ENCODE measurements around the gene THOC5.
"Not testable (repeated sequence)": the region's sequence is repeated elsewhere in the genome, so short reads cannot be mapped to it uniquely, and the experiment has no call there.

Gene THOC5

DNA sequence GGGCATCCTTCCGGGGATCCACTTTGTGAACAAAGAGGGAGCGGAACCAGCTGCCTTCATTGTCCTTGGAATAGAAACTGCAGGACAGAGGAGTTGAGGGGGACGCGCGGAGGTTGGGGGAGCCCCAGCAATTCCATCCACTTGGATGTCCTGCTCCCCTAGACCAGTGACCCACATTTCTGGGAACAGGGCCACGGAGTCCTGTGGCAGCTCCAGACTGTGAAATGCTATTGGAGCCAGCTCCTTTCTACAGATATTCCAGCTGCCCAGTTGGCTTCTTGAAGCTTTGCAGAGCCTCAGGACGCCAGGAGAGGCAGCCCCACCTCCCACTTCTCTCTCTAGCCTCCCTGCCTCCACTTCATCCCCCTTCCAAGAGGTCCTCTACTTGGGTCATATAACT lies 16.9 kb upstream of the THOC5 start:
- DNase-seq (ENCODE audit: low read depth): no peak
- H3K4me3 ChIP-seq (ENCODE audit: low read length): no peak overlapping the region
- TF ChIP-seq, protein P1, sequence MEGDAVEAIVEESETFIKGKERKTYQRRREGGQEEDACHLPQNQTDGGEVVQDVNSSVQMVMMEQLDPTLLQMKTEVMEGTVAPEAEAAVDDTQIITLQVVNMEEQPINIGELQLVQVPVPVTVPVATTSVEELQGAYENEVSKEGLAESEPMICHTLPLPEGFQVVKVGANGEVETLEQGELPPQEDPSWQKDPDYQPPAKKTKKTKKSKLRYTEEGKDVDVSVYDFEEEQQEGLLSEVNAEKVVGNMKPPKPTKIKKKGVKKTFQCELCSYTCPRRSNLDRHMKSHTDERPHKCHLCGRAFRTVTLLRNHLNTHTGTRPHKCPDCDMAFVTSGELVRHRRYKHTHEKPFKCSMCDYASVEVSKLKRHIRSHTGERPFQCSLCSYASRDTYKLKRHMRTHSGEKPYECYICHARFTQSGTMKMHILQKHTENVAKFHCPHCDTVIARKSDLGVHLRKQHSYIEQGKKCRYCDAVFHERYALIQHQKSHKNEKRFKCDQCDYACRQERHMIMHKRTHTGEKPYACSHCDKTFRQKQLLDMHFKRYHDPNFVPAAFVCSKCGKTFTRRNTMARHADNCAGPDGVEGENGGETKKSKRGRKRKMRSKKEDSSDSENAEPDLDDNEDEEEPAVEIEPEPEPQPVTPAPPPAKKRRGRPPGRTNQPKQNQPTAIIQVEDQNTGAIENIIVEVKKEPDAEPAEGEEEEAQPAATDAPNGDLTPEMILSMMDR (conservative IDR thresholded peaks at IDR 0.05; ENCODE audit: low read depth, low read length): no peak

DNA sequence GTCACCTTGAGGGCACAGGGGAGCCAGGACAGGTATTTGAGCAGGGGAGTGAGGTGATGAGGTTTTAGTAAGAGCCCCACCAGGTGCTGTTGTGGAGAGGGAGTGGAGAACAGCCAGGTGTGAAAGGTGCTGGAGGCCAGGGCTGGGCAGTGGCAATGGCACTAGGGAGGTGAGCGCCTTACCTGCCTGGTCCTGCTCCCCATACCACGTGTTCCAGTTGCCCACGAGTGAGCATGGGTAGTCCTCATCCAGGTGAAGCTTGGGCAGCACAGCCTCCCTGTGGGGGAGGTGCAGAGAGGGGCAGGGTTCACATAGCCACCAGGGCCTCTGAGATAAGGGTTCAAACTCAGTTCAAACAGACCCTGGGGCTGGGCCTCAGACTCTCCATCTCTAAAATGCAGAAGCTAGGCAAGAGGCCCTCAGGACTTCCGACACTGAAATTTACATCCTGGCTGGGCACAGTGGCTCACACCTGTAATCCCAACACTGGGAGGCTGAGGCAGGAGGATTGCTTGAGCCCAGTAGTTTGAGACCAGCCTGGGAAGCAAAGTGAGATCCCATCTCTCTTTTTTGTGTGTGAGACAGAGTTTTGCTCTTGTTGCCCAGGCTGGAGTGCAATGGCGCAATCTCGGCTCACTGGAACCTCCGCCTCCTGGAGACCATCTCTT lies 15.6 kb upstream of the THOC5 start:
- no peak for DNase-seq (ENCODE audit: low read depth)
- no peak overlapping the region for H3K4me3 ChIP-seq (ENCODE audit: low read length)
- TF ChIP-seq, protein P1 (conservative IDR thresholded peaks at IDR 0.05; ENCODE audit: low read depth, low read length): no peak

DNA sequence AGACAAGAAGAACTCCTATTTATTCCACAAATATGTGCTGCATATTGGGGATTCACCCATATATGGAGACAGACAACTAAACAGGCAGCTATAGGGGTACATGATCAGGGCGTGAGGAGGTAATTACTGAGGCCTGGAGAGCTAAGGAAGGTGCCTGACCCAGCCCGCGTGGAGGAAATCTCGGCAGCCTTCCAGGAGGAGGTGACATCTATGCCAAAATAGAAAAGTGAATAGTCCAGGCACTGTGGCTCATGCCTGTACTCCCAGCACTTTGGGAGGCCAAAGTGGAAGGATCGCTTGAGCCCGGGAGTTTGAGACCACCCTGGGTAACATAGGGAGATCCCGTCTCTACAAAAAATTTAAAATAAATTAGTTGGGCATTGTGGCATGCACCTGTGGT lies 13.8 kb upstream of the THOC5 start:
- H3K4me3 ChIP-seq (ENCODE audit: low read length): no peak overlapping the region
- no peak for DNase-seq (ENCODE audit: low read depth)
- TF ChIP-seq, protein P1 (conservative IDR thresholded peaks at IDR 0.05; ENCODE audit: low read depth, low read length): no peak

DNA sequence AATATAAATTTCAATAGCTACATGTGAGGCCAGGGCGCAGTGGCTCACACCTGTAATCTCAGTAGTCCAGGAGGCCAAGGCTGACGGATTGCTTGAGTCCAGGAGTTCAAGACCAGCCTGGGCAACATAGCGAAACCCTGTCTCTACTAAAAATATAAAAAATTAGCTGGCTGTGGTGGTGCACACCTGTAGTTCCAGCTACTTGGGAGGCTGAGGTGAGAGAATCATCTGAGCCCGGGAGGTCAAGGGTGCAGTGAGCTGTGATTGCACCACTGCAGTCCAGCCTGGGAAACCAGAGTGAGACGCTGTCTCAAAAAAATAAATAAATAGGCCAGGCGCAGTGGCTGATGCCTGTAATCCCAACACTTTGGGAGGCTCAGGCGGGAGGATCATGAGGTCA lies 13.0 kb upstream of the THOC5 start:
- H3K4me3 ChIP-seq (ENCODE audit: low read length); DNase-seq (ENCODE audit: low read depth): not testable (repeated sequence)

DNA sequence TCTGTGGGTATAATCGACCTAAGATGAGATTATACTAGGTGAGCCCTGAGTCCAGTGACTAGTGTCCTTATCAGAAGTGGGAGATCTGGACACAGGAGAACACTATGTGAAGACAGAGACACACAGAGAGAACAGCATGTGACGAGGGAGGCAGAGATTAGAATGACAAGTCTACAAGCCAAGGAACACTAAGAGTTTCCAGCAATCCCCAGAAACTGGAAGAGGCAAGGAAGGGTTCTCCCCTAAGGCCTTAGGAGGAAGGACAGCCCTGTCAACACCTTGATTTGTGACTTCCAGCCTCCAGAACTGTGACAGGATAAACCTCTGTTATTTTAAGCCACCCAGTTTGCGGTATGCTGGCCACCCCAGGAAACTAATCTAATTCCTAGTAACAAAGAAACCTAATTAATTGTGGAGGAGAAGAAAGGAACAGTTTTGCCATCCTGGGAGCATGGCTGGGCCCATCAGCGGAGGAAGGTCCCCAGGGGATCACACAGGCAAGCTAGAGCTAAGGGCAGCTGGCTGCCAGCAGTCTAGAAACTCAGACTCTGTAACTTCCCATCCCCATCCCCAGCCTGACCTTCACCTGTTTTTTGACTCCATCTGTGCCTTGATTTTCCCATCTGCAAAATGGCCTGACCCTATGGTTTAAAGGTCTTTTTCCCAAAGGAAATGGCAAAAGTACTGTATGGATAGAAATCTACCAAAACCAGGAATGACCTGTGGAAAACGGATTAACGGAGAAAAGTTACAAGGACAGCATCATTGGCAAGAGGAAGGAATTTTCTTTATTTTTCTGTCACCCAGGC lies 10.3 kb upstream of the THOC5 start:
- H3K4me3 ChIP-seq (ENCODE audit: low read length): no peak overlapping the region
- TF ChIP-seq, protein P1 (conservative IDR thresholded peaks at IDR 0.05; ENCODE audit: low read depth, low read length): no peak
- no peak for DNase-seq (ENCODE audit: low read depth)

DNA sequence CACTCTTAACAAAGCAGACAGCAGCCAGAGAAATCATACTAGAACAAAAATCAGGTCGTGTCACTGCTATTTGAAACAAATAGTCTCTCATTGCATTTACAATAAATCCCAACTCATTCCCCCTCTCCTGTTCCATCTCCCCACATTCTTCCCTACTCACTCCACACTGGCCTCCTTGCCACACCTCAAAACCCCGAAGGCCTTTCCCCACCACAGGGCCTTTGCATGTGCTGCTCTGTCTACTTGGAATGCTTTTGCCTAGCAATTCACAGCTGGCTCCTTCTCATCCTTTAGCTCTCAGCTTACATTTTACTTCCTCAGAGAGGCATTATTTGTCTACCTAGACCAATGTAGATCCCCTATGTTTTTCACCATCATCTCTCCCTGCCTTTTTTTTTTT lies 6.3 kb upstream of the THOC5 start:
- no peak for DNase-seq (ENCODE audit: low read depth)
- H3K4me3 ChIP-seq (ENCODE audit: low read length): no peak overlapping the region
- TF ChIP-seq, protein P1 (conservative IDR thresholded peaks at IDR 0.05; ENCODE audit: low read depth, low read length): no peak

DNA sequence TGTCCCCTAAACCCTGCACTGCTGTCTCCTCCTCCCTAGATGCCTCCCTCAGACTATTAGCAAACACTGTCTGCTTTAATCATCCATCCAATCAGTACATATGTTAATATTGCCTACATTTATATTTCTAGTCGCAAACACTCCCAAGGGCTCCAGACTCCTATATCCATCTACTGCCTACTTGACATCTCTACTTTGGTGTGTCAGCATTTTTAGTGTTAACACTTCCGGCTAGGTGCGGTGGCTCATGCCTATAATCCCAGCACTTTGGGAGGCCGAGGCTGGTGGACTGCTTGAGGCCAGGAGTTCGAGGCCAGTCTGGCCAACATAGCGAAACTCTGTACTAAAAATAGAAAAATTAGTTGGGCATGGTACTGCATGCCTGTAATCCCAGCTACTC lies 5.5 kb upstream of the THOC5 start:
- H3K4me3 ChIP-seq (ENCODE audit: low read length): no peak overlapping the region
- no peak for DNase-seq (ENCODE audit: low read depth)
- TF ChIP-seq, protein P1 (conservative IDR thresholded peaks at IDR 0.05; ENCODE audit: low read depth, low read length): no peak

Measured in retinal pigment epithelial cell (primary cell).